Lower lobe of right lung (tissue), 2 donors: Measurements from ENCODE around the gene AMFR. TPM values are rescaled to one million over a fixed set of nuclear protein-coding genes. Genes with fewer than 3 reads are reported as not detected.
A peak's percentile ranks its signal among the peaks of the same experiment; 100 is the strongest.

Experiments used
- ATAC-seq, 2 donors: fragments of 200-7000 bp; cut with Tn5 transposase; one replicate each; pipeline ENCODE4 v1.9.1; 2020 to 2022; ENCODE audit warnings: mild to moderate bottlenecking in 2 of 2, moderate library complexity in 2 of 2
- DNase-seq: peaks from one replicate; pipeline ENCODE4 v3.0.0-alpha.2; 2020
- H3K27ac ChIP-seq: fragments of 200-600 bp; one replicate; pipeline ENCODE4 v1.8.0; 2022
- H3K27me3 ChIP-seq: fragments of 200-600 bp; one replicate; pipeline ENCODE4 v1.8.0; 2022; ENCODE audit warnings: low read depth
- H3K36me3 ChIP-seq: fragments of 200-600 bp; one replicate; pipeline ENCODE4 v1.8.0; 2022; ENCODE audit warnings: mild to moderate bottlenecking
- H3K4me1 ChIP-seq: fragments of 200-600 bp; one replicate; pipeline ENCODE4 v1.8.0; 2022
- H3K4me3 ChIP-seq: fragments of 200-600 bp; one replicate; pipeline ENCODE4 v1.8.0; 2022; ENCODE audit warnings: mild to moderate bottlenecking
- H3K9me3 ChIP-seq: fragments of 200-600 bp; one replicate; pipeline ENCODE4 v1.8.0; 2022
- intact Hi-C: fragments of 100-400 bp; cut with DNase I; formaldehyde crosslinking; loops from one replicate; pipeline ENCODE4 v1.11.0; 2022
- total RNA-seq: library from RNA; stranded (reverse); fragmentation: NEBNext Ultra II Directional; extraction: Animal tissue kit (Norgen Biotek cat#: 25700); gene quantifications from one replicate; pipeline ENCODE4 v1.2.1, GENCODE V29; 2021
- TF ChIP-seq, protein P1 (sequence below): fragments of 200-600 bp; IDR thresholded peaks from one replicate; pipeline ENCODE4 v1.8.0; 2022; ENCODE audit warnings: antibody characterized with exemption, mild to moderate bottlenecking
- donor health status: DM: no; HTN: yes; CAD: no; lungs with severe emphysema.

The AMFR gene
- total RNA-seq, 1 donor from 2014 or later: 90.4 TPM

- Histone ChIP-seq H3K27me3 (no peaks in the 10 kb centered on the region), H3K9me3 (no peaks in the 10 kb centered on the region), H3K27ac (no peak overlapping the region), H3K4me1 (no peaks in the 10 kb centered on the region), H3K36me3 (no peaks in the 10 kb centered on the region), H3K4me3 (no peak overlapping the region)
- intact Hi-C loops: no loop called here
- DNase-seq (no peak), ATAC-seq (peak; percentile 35 to 50)
- TF ChIP-seq, protein P1, sequence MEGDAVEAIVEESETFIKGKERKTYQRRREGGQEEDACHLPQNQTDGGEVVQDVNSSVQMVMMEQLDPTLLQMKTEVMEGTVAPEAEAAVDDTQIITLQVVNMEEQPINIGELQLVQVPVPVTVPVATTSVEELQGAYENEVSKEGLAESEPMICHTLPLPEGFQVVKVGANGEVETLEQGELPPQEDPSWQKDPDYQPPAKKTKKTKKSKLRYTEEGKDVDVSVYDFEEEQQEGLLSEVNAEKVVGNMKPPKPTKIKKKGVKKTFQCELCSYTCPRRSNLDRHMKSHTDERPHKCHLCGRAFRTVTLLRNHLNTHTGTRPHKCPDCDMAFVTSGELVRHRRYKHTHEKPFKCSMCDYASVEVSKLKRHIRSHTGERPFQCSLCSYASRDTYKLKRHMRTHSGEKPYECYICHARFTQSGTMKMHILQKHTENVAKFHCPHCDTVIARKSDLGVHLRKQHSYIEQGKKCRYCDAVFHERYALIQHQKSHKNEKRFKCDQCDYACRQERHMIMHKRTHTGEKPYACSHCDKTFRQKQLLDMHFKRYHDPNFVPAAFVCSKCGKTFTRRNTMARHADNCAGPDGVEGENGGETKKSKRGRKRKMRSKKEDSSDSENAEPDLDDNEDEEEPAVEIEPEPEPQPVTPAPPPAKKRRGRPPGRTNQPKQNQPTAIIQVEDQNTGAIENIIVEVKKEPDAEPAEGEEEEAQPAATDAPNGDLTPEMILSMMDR: peak; percentile 24
Observed at GRCh38 chr16:56332464-56333079, 92.8 kb downstream of the AMFR start.

- Histone ChIP-seq H3K4me3 (no peak overlapping the region), H3K4me1 (no peaks in the 10 kb centered on the region), H3K27ac (no peak overlapping the region), H3K9me3 (no peaks in the 10 kb centered on the region), H3K27me3 (no peaks in the 10 kb centered on the region), H3K36me3 (no peaks in the 10 kb centered on the region)
- TF ChIP-seq, protein P1: no peak
- DNase-seq (no peak), ATAC-seq (no peak)
- intact Hi-C loops: no loop called here
Observed at GRCh38 chr16:56331915-56332314, 93.4 kb downstream of the AMFR start.

- H3K27ac ChIP-seq: no peak overlapping the region
- TF ChIP-seq, protein P1: no peak
- ATAC-seq: no peak
- H3K9me3 ChIP-seq: no peaks in the 10 kb centered on the region
- no peaks in the 10 kb centered on the region for H3K27me3 ChIP-seq
- no peaks in the 10 kb centered on the region for H3K4me1 ChIP-seq
- no peak overlapping the region for H3K4me3 ChIP-seq
- intact Hi-C loops: no loop called here
- H3K36me3 ChIP-seq: no peaks in the 10 kb centered on the region
- DNase-seq: no peak
Observed at GRCh38 chr16:56331399-56331798, 93.9 kb downstream of the AMFR start.

- TF ChIP-seq, protein P1: no peak
- Histone ChIP-seq H3K27ac (no peak overlapping the region), H3K4me1 (no peaks in the 10 kb centered on the region), H3K36me3 (no peaks in the 10 kb centered on the region), H3K27me3 (no peaks in the 10 kb centered on the region), H3K9me3 (no peaks in the 10 kb centered on the region), H3K4me3 (no peak overlapping the region)
- no peak for DNase-seq
- no peak for ATAC-seq
- intact Hi-C loops: no loop called here
Observed at GRCh38 chr16:56330476-56330875, 94.9 kb downstream of the AMFR start.

DNA sequence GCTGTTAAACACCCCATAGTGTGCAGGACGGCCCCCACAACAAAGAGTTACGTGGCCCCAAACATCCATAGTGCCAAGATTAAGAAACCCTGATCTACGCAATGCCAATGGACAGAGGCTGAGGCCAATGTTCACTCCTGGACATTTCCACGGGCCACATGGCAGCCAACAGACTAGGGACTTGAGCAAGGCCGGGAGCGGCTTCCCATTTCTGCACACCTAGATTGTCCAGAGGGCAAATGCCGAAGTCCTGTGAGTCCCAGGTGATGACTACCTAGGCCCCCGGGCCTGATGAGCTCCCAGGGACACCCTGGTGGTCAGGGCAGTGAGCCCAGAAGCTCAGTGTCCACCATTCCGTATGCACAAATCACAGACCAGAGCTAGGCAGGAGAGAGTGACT lies 95.5 kb downstream of the AMFR start:
- ATAC-seq: no peak
- Histone ChIP-seq H3K36me3 (no peaks in the 10 kb centered on the region), H3K27ac (no peak overlapping the region), H3K9me3 (no peaks in the 10 kb centered on the region), H3K27me3 (no peaks in the 10 kb centered on the region), H3K4me3 (no peak overlapping the region), H3K4me1 (no peaks in the 10 kb centered on the region)
- intact Hi-C loops: no loop called here
- TF ChIP-seq, protein P1: no peak
- no peak for DNase-seq
